ENCODE data around the gene METTL24. TPM values are rescaled to one million over a fixed set of nuclear protein-coding genes. Genes with fewer than 3 reads are reported as not detected.

METTL24 gene
- total RNA-seq, 6 donors from 2014 or later = 0.78 to 2.7 (median 1.8) TPM; not detected in 1

GRCh38 chr6:110285306-110286060 is 72.7 kb downstream of the METTL24 start:
- ATAC-seq (ENCODE audit: low FRiP score in 2 of 2) (no peak), DNase-seq (no peak)

GRCh38 chr6:110284855-110285254 is 73.3 kb downstream of the METTL24 start:
- no peak for TF ChIP-seq POLR2AphosphoS5 (IDR thresholded peaks at IDR 0.05)
- TF ChIP-seq EP300 (IDR thresholded peaks at IDR 0.05) = no peak
- TF ChIP-seq POLR2A (IDR thresholded peaks at IDR 0.05) = no peak
- TF ChIP-seq CTCF (IDR thresholded peaks at IDR 0.05) = no peak
- no peak overlapping the region for H3K4me3 ChIP-seq
- H3K27me3 ChIP-seq = no peaks in the 10 kb centered on the region
- no peaks in the 10 kb centered on the region for H3K36me3 ChIP-seq
- DNase-seq (no peak), ATAC-seq (ENCODE audit: low FRiP score in 2 of 2) (no peak)
- H3K4me1 ChIP-seq = no peaks in the 10 kb centered on the region
- no peak overlapping the region for H3K27ac ChIP-seq
- H3K9me3 ChIP-seq = no peaks in the 10 kb centered on the region

More at GRCh38 chr6:110285306-110286060, 72.7 kb downstream of the METTL24 start:
- Histone ChIP-seq H3K4me3 (no peak overlapping the region), H3K27me3 (no peaks in the 10 kb centered on the region), H3K27ac (no peak overlapping the region), H3K36me3 (no peaks in the 10 kb centered on the region), H3K4me1 (no peaks in the 10 kb centered on the region), H3K9me3 (no peaks in the 10 kb centered on the region)
- 76 to 80% methylated on average over 7 of the region's 7 CpGs for WGBS, 2 donors
- TF ChIP-seq POLR2AphosphoS5 (IDR thresholded peaks at IDR 0.05) = no peak
- no peak for TF ChIP-seq EP300 (IDR thresholded peaks at IDR 0.05)
- TF ChIP-seq POLR2A (IDR thresholded peaks at IDR 0.05) = no peak
- no peak for TF ChIP-seq CTCF (IDR thresholded peaks at IDR 0.05)

GRCh38 chr6:110283657-110284056 is 74.5 kb downstream of the METTL24 start:
- Histone ChIP-seq H3K4me3 (no peak overlapping the region), H3K4me1 (no peaks in the 10 kb centered on the region), H3K36me3 (no peaks in the 10 kb centered on the region), H3K27ac (no peak overlapping the region), H3K27me3 (no peaks in the 10 kb centered on the region), H3K9me3 (no peaks in the 10 kb centered on the region)
- 64 to 76% methylated on average over 2 of the region's 2 CpGs for WGBS, 2 donors
- ATAC-seq (ENCODE audit: low FRiP score in 2 of 2) (no peak), DNase-seq (no peak)
- TF ChIP-seq CTCF (IDR thresholded peaks at IDR 0.05) (no peak), POLR2AphosphoS5 (IDR thresholded peaks at IDR 0.05) (no peak), POLR2A (IDR thresholded peaks at IDR 0.05) (no peak), EP300 (IDR thresholded peaks at IDR 0.05) (no peak)

GRCh38 chr6:110282412-110282811 is 75.7 kb downstream of the METTL24 start:
- 89 to 92% methylated on average over 1 of the region's 1 CpG for WGBS, 2 donors
- Histone ChIP-seq H3K9me3 (no peaks in the 10 kb centered on the region), H3K4me1 (no peaks in the 10 kb centered on the region), H3K27ac (no peak overlapping the region), H3K4me3 (no peak overlapping the region), H3K36me3 (no peaks in the 10 kb centered on the region), H3K27me3 (no peaks in the 10 kb centered on the region)
- DNase-seq (no peak), ATAC-seq (ENCODE audit: low FRiP score in 2 of 2) (no peak)
- TF ChIP-seq EP300 (IDR thresholded peaks at IDR 0.05) = no peak
- TF ChIP-seq CTCF (IDR thresholded peaks at IDR 0.05) = no peak
- TF ChIP-seq POLR2A (IDR thresholded peaks at IDR 0.05) = no peak
- TF ChIP-seq POLR2AphosphoS5 (IDR thresholded peaks at IDR 0.05) = no peak
